GM21367 (cell line): ENCODE measurements around the gene NYAP1.
"Not testable (repeated sequence)": the region's sequence is repeated elsewhere in the genome, so short reads cannot be mapped to it uniquely, and the experiment has no call there.

Experiments used
- ATAC-seq: cut with Tn5 transposase; IDR thresholded peaks from one replicate; pipeline ENCODE4 v1.9.1; 2021; ENCODE audit not compliant: unreplicated experiment

The NYAP1 gene

DNA sequence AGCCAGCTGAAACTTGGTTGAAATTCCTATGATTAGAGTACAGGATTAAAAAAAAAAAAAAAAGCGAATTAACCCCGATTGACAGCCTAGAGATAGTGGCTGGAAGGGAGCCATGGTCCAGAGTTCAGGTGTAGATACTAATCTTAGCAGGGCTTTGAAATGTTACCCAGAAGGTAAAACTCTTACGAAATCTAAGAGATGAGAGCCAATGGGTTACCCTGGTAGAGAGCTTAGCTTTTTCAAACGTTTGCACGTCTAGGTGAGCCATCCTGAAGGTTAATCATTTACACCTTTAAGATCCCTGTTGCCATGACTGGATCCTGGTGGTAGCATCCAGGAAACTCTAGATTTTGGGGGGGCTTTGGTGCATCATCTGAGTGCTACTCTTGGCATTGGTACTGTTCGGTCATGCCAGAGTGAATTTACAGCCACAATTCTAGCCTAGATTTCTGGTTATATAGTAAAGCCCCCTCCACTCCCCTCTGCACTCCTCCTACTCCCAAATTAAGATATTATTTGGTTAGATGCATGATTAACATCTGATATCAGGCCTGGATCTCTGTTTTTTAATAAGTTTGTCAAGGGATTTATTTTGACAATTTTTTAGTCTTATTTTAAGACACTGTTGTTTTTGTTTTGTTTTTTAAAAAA is 56.5 kb downstream of the NYAP1 start:
- no peak for ATAC-seq

GRCh38 chr7:100541309-100541708 is 57.6 kb downstream of the NYAP1 start:
- ATAC-seq = not testable (repeated sequence)

GRCh38 chr7:100543586-100543985 is 59.9 kb downstream of the NYAP1 start:
- no peak for ATAC-seq

DNA sequence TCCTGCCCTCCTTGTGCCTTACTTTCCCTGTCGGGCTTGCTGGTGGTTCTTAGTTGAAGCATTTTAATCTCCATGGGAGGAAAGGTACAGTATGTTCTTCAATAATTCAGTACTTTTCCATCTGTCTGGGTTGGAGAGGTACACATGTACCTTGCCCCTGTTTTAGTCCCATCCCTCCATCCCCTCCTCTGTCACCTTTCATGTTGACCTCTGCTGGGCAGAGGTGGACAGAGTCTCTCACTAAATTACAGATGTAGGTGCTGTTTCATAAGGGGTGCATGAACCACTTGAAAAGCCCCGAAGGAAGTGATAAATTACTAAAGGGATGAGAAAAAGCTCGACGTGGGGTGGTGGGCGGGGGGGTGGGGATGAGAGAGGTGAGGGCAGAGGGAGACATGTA is 60.7 kb downstream of the NYAP1 start:
- ATAC-seq = no peak
